DOHH2 (cell line): ENCODE measurements around the gene ZNF709.

Experiments
- EZH2phosphoT487 ChIP-seq: fragments of 200-600 bp; sonication (generic); IDR thresholded peaks from 2 replicates; pipeline ENCODE4 v1.6.1; 2017; ENCODE audit warnings: borderline replicate concordance, mild to moderate bottlenecking, antibody characterized with exemption, low read length, moderate library complexity, mixed read lengths
- TF ChIP-seq, protein P1 (sequence below): fragments of 200-600 bp; sonication (generic); IDR thresholded peaks from one replicate; pipeline ENCODE4 v1.5.1; 2014; ENCODE audit warnings: antibody characterized with exemption, mild to moderate bottlenecking, low read depth, low read length; ENCODE audit not compliant: poor library complexity, severe bottlenecking

GRCh38 chr19:12484011-12484370 lies 625 bp downstream of the ZNF709 start:
- TF ChIP-seq, protein P1, sequence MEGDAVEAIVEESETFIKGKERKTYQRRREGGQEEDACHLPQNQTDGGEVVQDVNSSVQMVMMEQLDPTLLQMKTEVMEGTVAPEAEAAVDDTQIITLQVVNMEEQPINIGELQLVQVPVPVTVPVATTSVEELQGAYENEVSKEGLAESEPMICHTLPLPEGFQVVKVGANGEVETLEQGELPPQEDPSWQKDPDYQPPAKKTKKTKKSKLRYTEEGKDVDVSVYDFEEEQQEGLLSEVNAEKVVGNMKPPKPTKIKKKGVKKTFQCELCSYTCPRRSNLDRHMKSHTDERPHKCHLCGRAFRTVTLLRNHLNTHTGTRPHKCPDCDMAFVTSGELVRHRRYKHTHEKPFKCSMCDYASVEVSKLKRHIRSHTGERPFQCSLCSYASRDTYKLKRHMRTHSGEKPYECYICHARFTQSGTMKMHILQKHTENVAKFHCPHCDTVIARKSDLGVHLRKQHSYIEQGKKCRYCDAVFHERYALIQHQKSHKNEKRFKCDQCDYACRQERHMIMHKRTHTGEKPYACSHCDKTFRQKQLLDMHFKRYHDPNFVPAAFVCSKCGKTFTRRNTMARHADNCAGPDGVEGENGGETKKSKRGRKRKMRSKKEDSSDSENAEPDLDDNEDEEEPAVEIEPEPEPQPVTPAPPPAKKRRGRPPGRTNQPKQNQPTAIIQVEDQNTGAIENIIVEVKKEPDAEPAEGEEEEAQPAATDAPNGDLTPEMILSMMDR = no peak
- no peak for TF ChIP-seq EZH2phosphoT487
